ENCODE results near the gene PLEKHN1. TPM values are rescaled to one million over a fixed set of nuclear protein-coding genes. Genes with fewer than 3 reads are reported as not detected.

Gene PLEKHN1
- total RNA-seq, 1 donor: 0.54 TPM

DNA sequence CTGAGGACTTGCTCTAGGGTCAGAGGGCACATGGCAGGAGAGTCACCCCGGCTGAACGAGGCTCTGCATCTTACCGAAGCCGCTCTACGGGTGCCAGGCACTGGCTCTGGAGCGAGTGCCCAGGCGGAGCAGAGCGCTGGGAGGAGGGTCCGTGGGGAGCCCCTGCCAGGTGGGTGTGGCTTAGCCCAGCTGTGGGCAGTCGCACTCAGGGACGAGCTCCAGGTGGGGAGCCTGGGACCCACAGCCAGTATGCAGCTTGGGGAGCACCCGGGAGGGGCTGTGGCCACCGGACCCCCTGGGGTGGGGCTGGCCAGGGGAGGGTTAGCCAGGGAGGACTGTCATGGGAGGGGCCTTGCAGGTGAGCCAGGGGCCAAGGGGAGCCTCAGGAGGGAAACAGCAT is 57.4 kb downstream of the PLEKHN1 start:
- no peak overlapping the region for H3K4me3 ChIP-seq (ENCODE audit: low read depth, low read length)
- no peak for DNase-seq (ENCODE audit: low read depth)
- TF ChIP-seq, protein P1, sequence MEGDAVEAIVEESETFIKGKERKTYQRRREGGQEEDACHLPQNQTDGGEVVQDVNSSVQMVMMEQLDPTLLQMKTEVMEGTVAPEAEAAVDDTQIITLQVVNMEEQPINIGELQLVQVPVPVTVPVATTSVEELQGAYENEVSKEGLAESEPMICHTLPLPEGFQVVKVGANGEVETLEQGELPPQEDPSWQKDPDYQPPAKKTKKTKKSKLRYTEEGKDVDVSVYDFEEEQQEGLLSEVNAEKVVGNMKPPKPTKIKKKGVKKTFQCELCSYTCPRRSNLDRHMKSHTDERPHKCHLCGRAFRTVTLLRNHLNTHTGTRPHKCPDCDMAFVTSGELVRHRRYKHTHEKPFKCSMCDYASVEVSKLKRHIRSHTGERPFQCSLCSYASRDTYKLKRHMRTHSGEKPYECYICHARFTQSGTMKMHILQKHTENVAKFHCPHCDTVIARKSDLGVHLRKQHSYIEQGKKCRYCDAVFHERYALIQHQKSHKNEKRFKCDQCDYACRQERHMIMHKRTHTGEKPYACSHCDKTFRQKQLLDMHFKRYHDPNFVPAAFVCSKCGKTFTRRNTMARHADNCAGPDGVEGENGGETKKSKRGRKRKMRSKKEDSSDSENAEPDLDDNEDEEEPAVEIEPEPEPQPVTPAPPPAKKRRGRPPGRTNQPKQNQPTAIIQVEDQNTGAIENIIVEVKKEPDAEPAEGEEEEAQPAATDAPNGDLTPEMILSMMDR (IDR thresholded peaks at IDR 0.05; ENCODE audit: insufficient read depth, low read length): no peak

DNA sequence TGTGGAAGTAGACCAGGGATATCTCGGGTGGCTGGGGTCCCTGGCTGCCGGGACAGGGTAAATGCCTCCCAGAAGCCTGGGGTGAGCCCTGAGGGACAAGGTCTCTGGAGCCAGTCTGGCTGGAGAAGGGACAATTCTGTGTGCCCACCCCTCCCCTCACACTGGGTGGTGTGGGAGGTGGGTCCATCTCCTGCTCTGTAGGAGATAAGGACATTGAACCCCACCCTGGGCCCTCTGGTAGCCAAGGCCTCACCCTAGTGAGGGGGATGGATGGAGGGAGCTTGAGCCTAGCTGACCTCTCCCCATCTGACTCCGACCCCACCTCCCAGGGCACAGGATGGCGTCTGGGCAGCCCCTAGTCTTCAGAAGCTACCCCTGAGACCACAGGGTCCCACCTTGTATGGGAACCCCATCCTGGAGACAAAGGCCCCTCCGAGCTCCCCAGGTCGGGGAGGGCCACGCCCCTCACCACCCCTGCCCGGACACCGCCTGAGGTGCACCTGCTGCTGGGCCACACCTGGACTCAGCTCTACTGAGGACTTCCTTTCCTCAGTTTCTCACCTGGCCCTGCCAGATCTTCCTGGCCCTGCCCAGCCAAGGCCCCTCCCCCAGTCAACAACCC is 58.0 kb downstream of the PLEKHN1 start:
- DNase-seq (ENCODE audit: low read depth): no peak
- H3K4me3 ChIP-seq (ENCODE audit: low read depth, low read length): no peak overlapping the region
- TF ChIP-seq, protein P1 (IDR thresholded peaks at IDR 0.05; ENCODE audit: insufficient read depth, low read length): no peak

DNA sequence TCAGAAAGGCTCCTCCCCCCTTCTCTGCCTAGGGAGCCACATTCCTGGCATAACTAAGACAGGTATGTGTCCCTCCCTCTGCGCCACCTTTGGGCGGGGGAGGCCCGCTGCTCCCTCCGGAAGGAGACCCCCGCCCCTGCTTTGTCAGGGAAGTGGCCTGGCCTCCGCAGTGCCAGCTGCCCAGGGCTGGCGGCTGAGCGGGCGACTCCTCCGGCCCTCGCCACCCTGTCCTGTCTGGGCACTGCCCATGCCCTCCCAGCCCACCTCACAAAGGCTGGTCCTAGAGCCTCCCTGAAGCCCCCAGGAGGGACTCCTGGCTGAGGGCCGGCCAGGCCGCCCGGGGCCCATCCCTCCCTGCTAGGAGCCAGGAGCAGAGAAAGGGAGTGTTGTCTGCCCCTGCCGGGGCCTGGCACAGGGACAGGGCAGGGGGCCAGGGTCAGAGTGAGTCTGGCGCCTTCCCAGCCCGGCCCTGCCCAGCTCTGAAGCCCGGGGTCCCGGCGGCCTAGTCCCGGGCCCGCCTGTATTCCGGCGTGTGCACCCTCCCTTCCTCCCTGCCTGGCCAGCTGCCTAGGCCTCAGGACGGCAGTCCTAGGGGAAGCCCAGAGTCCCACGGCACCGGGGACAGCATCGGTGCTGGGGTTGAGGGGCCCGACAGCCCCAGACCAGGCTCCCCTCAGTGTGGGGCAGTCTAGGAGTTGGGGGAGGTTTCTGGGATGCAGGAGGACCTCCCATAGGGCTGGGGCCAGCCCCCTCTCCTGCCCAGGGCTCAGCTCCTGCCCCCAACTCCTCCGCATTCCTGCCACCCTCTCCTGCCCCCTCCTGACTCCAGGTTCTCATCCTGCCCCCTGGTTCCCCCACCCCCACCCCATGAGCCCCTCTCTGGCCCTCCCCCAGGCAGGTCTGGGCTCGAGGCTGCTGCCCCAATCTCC is 58.8 kb downstream of the PLEKHN1 start:
- no peak overlapping the region for H3K4me3 ChIP-seq (ENCODE audit: low read depth, low read length)
- DNase-seq (ENCODE audit: low read depth): no peak
- TF ChIP-seq, protein P1 (IDR thresholded peaks at IDR 0.05; ENCODE audit: insufficient read depth, low read length): no peak

Small RNAs within 50 kb of the gene (small RNA-seq; reads per million reads assigned to genes)
- not detected for gene AL645608.3

Other genes with a start within 250 kb of the PLEKHN1 start
- 1.6 and 12.4 TPM in 2 replicates for gene SAMD11, start 42.6 kb upstream of the PLEKHN1 start, total RNA-seq (ENCODE audit: low replicate concordance)
- gene NOC2L, start 7.2 kb upstream of the PLEKHN1 start, total RNA-seq (ENCODE audit: low replicate concordance): 41.0 and 54.1 TPM in 2 replicates
- gene KLHL17, start 5.9 kb upstream of the PLEKHN1 start, total RNA-seq (ENCODE audit: low replicate concordance): 1.8 and 5.0 TPM in 2 replicates
- 0.57 TPM in 1 of 2 replicates, not detected in the other for gene PERM1, start 15.6 kb downstream of the PLEKHN1 start, total RNA-seq (ENCODE audit: low replicate concordance)
- 0.36 and 0.82 TPM in 2 replicates for gene HES4, start 33.6 kb downstream of the PLEKHN1 start, total RNA-seq (ENCODE audit: low replicate concordance)
- gene ISG15, start 47.0 kb downstream of the PLEKHN1 start, total RNA-seq (ENCODE audit: low replicate concordance): 34.7 and 39.6 TPM in 2 replicates
- gene AGRN, start 53.6 kb downstream of the PLEKHN1 start, total RNA-seq (ENCODE audit: low replicate concordance): 7.9 and 85.7 TPM in 2 replicates
- gene RNF223, start 107.8 kb downstream of the PLEKHN1 start, total RNA-seq (ENCODE audit: low replicate concordance): not detected in 2 replicates
- gene C1orf159, start 149.6 kb downstream of the PLEKHN1 start, total RNA-seq (ENCODE audit: low replicate concordance): 6.1 and 7.7 TPM in 2 replicates
- not detected in 2 replicates for gene TTLL10, start 207.4 kb downstream of the PLEKHN1 start, total RNA-seq (ENCODE audit: low replicate concordance)
- gene TNFRSF18, start 240.1 kb downstream of the PLEKHN1 start, total RNA-seq (ENCODE audit: low replicate concordance): not detected in 2 replicates
- 0.65 TPM in 1 of 2 replicates, not detected in the other for gene TNFRSF4, start 247.7 kb downstream of the PLEKHN1 start, total RNA-seq (ENCODE audit: low replicate concordance)

Measured in fibroblast of the aortic adventitia (primary cell).